Endothelial cell of umbilical vein (primary cell): Measurements from ENCODE around the gene CCDC146. TPM values are rescaled to one million over a fixed set of nuclear protein-coding genes. Genes with fewer than 3 reads are reported as not detected.

Experiments used
- BruUV-seq: library from RNA; stranded (reverse); fragments of 400-500 nt; replicated peaks from 2 replicates; lab custom pipeline; 2021; lab: Mats Ljungman, UMichigan
- CTCF ChIA-PET: fragments of 300-600, 350-600 bp; sonication (Branson Sonifier 250); formaldehyde crosslinking; loops from one replicate; lab custom pipeline; 2021; ENCODE audit warnings: antibody characterized with exemption, inconsistent platforms; lab: Charles Lee
- POLR2A ChIA-PET: fragments of 300-600, 350-600 bp; sonication (Branson Sonifier 250); formaldehyde crosslinking; loops from one replicate; lab custom pipeline; 2021; ENCODE audit warnings: antibody characterized with exemption, inconsistent platforms; lab: Charles Lee
- DNase-seq: peaks from one replicate; pipeline ENCODE4 v3.0.0-alpha.2; 2011; ENCODE audit warnings: low read depth, low spot score
- FAIRE-seq: peaks from 2 replicates; lab custom pipeline; 2011; peaks lifted over from hg19 to GRCh38; lab: Jason Lieb, UNC
- H2AFZ ChIP-seq: 2 replicates; pipeline ENCODE4 v1.6.0; 2012; ENCODE audit warnings: low read depth, low read length, control low read depth, inconsistent platforms
- H3K27ac ChIP-seq: 2 replicates; pipeline ENCODE4 v1.5.1; 2011; ENCODE audit warnings: low read depth, mild to moderate bottlenecking, control low read depth, low read length, moderate library complexity; ENCODE audit not compliant: insufficient read depth
- H3K27me3 ChIP-seq, 2 experiments: 2 replicates each; pipeline versions ENCODE4 v1.6.0 to v1.6.1; 2011; ENCODE audit warnings: low read length in 2 of 2, mixed read lengths in 1 of 2; ENCODE audit not compliant: control insufficient read depth in 2 of 2, insufficient read depth in 2 of 2
- H3K36me3 ChIP-seq, 2 experiments: 2 replicates in 1 of 2; 3 replicates in 1 of 2; pipeline ENCODE4 v1.5.1; 2011; ENCODE audit warnings: low read length in 2 of 2, mild to moderate bottlenecking in 1 of 2, moderate library complexity in 1 of 2; ENCODE audit not compliant: control insufficient read depth in 2 of 2, insufficient read depth in 2 of 2; ENCODE audit errors: extremely low read depth in 1 of 2
- H3K4me1 ChIP-seq: 3 replicates; pipeline ENCODE4 v1.5.1; 2011; ENCODE audit warnings: mild to moderate bottlenecking, low read length; ENCODE audit not compliant: control insufficient read depth, insufficient read depth; ENCODE audit errors: extremely low read depth
- H3K4me2 ChIP-seq: 2 replicates; pipeline ENCODE4 v1.6.1; 2011; ENCODE audit warnings: low read length, control low read depth, mixed read lengths; ENCODE audit not compliant: insufficient read depth
- H3K4me3 ChIP-seq, 3 experiments: fragments of 200-600 bp in 1 of 3; sonication (generic), shearing (Covaris generic) in 1 of 3; replicated peaks in 1 of 3; 2 replicates each; pipeline ENCODE4 v1.5.1; 2011 to 2016; ENCODE audit warnings: control low read depth in 3 of 3, low read length in 3 of 3, mild to moderate bottlenecking in 2 of 3, inconsistent platforms in 1 of 3, low read depth in 1 of 3, moderate library complexity in 1 of 3; ENCODE audit not compliant: insufficient read depth in 1 of 3
- H3K79me2 ChIP-seq: 2 replicates; pipeline ENCODE4 v1.6.0; 2012; ENCODE audit warnings: low read length, inconsistent platforms; ENCODE audit not compliant: control insufficient read depth, insufficient read depth
- H3K9ac ChIP-seq: replicated peaks from 2 replicates; pipeline ENCODE3; 2011; ENCODE audit warnings: low read length, control low read depth; ENCODE audit not compliant: insufficient read depth; ENCODE audit errors: extremely low read depth
- H3K9me1 ChIP-seq: replicated peaks from 3 replicates; pipeline ENCODE4 v1.6.0; 2011; ENCODE audit warnings: mild to moderate bottlenecking, low read length; ENCODE audit not compliant: control insufficient read depth, insufficient read depth; ENCODE audit errors: extremely low read depth
- H3K9me3 ChIP-seq: replicated peaks from 2 replicates; pipeline ENCODE4 v1.5.1; 2012; ENCODE audit warnings: low read length, inconsistent platforms; ENCODE audit not compliant: control insufficient read depth, insufficient read depth
- H4K20me1 ChIP-seq: replicated peaks from 2 replicates; pipeline ENCODE3; 2011; ENCODE audit warnings: mild to moderate bottlenecking, low read length; ENCODE audit not compliant: control insufficient read depth, insufficient read depth; ENCODE audit errors: extremely low read depth
- EZH2 ChIP-seq: IDR thresholded peaks from 2 replicates; pipeline ENCODE4 v1.6.1; 2012; ENCODE audit warnings: borderline replicate concordance, low read depth, mild to moderate bottlenecking, moderate library complexity, low read length, inconsistent platforms; ENCODE audit not compliant: severe bottlenecking
- FOS ChIP-seq: IDR thresholded peaks from 2 replicates; pipeline ENCODE4 v1.6.1; 2011; ENCODE audit warnings: mild to moderate bottlenecking, low read length, moderate library complexity, borderline replicate concordance; ENCODE audit not compliant: insufficient read depth
- GATA2 ChIP-seq: IDR thresholded peaks from 2 replicates; pipeline ENCODE4 v1.7.0; 2011; ENCODE audit warnings: low read depth, mild to moderate bottlenecking, moderate library complexity, mixed read lengths, low read length; ENCODE audit not compliant: insufficient read length, insufficient read depth
- JUN ChIP-seq: IDR thresholded peaks from 2 replicates; pipeline ENCODE4 v1.6.1; 2011; ENCODE audit warnings: borderline replicate concordance, low read depth; ENCODE audit not compliant: insufficient read length, insufficient read depth
- MYC ChIP-seq: IDR thresholded peaks from one replicate; pipeline ENCODE4 v1.6.1; 2011; ENCODE audit warnings: mild to moderate bottlenecking, low read depth, low read length
- POLR2A ChIP-seq: IDR thresholded peaks from 2 replicates; pipeline ENCODE4 v1.6.1; 2012; ENCODE audit warnings: low read depth, mild to moderate bottlenecking, control low read depth, low read length
- POLR2AphosphoS5 ChIP-seq: IDR thresholded peaks from 2 replicates; pipeline ENCODE4 v1.6.1; 2012; ENCODE audit warnings: low read depth, mild to moderate bottlenecking, control low read depth, low read length, moderate library complexity; ENCODE audit not compliant: insufficient read depth
- dilution Hi-C: fragments of 300-500 bp; cut with MboI; formaldehyde crosslinking; loops from one replicate; pipeline ENCODE4 v1.15.0; 2019; ENCODE audit warnings: low sequenced_read_pairs; ENCODE audit not compliant: extremely low pct_ligation_motif_present
- intact Hi-C: fragments of 100-400 bp; cut with micrococcal nuclease; formaldehyde crosslinking; loops from one replicate; pipeline ENCODE4 v1.10.0; 2022
- polyA plus RNA-seq, 4 experiments: library from polyadenylated mRNA; depleted of rRNA in 3 of 4; stranded (reverse) in 3 of 4; unstranded in 1 of 4; fragments of >200 nt; gene quantifications; 2 replicates each; pipeline versions ENCODE4 v1.2.1 to v1.2.3, GENCODE V29; 2011 to 2012; ENCODE audit warnings: missing spikeins in 1 of 4
- total RNA-seq: library from RNA; stranded (reverse); gene quantifications from 2 replicates; pipeline ENCODE4 v1.2.3, GENCODE V29; 2021
- TF ChIP-seq, protein P1 (sequence below): IDR thresholded peaks from 2 replicates; pipeline ENCODE4 v1.6.1; 2011; ENCODE audit not compliant: insufficient read depth, insufficient read length
- TF ChIP-seq, protein P2 (sequence below), 2 donors: IDR thresholded peaks; 1 replicate in 1 of 2; 2 replicates in 1 of 2; pipeline ENCODE4 v1.5.1; 2011; ENCODE audit warnings: low read length in 2 of 2, mild to moderate bottlenecking in 2 of 2, moderate library complexity in 2 of 2, control low read depth in 1 of 2, inconsistent platforms in 1 of 2, low read depth in 1 of 2; ENCODE audit not compliant: insufficient read depth in 1 of 2; ENCODE audit errors: extremely low read depth in 1 of 2

The CCDC146 gene
- total and polyA plus RNA-seq, 2 donors (not counting 3 experiments of a cell fraction or from before 2014, with no cell fraction given): 0.65 to 2.2 TPM

DNA sequence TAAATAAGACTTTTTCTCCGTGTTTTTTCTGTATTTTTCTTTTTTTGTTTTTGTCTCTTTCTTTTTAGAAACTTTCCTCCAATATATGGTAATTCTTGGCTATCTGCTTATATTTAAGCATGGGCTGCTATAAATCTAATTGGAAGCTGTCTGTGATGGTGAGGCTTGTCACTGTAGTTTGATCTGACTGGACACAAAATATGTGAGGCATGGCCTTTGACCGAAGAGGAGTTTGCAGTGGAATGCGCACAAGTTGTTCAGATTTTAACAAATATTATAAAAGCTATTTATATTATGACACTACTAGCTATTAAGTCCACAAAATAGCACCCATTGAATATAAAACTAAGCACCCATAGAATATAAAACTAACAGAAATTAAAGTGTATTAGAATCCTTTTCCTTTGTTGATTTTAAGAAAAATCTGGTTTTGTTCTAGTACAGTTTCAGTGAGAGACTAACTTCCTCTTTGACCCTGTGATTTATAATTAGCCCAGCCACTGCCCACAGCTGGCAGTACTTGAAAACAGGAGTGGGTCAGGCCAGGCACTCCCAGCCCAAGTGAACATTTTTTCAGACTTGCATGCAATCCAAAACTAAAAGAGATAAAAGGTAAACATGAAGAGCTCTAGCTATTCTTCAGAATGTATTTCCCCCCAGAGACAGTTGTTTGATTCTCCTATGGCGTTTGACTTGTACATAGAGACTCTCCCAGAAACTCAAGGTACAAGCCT is 147.1 kb downstream of the CCDC146 start:
- intact Hi-C loops (no loop called here), dilution Hi-C loops (no loop called here)
- Histone ChIP-seq H3K4me3 (no peak overlapping the region), H3K9me1 (no peaks in the 10 kb centered on the region), H3K36me3 (no peaks in the 10 kb centered on the region), H3K79me2 (no peaks in the 10 kb centered on the region), H3K4me1 (peaks cover 5% of the 10 kb centered on the region), H2AFZ (no peak overlapping the region), H3K27ac (no peak overlapping the region), H4K20me1 (no peaks in the 10 kb centered on the region), H3K9ac (no peak overlapping the region), H3K4me2 (no peak overlapping the region), H3K9me3 (no peaks in the 10 kb centered on the region), H3K27me3 (no peaks in the 10 kb centered on the region)
- TF ChIP-seq GATA2 (no peak), POLR2AphosphoS5 (no peak), JUN (no peak)
- TF ChIP-seq, protein P1, sequence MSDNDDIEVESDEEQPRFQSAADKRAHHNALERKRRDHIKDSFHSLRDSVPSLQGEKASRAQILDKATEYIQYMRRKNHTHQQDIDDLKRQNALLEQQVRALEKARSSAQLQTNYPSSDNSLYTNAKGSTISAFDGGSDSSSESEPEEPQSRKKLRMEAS: no peak
- ChIA-PET CTCF (interaction anchor here (1.0 kb wide), 1 partner anchor 22 kb away, joined by 5 read pairs; no protein-coding TSS in a partner anchor), POLR2A (no interaction called here)
- DNase-seq: no peak
- no peak for FAIRE-seq
- BruUV-seq: no TSS peak

DNA sequence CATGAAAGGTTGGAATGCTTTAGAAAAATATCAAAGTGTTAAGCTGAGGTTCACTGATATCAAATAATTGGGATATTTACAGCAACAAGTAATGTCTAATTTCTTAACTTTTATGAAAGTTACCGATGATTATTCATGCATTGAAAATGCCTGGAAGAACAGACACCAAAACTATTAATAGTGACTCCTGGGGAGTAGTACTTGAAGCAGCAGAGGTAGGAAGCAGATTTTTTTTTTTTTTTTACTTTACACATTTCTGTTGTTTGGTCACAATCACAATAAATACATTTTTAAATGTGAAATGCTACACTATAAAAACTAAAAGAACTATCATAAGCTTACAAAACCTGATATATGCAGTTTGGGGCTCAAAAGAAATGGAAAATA is 147.7 kb downstream of the CCDC146 start:
- Histone ChIP-seq H3K4me2 (no peak overlapping the region), H3K27me3 (no peaks in the 10 kb centered on the region), H3K79me2 (no peaks in the 10 kb centered on the region), H3K4me1 (peaks cover 5% of the 10 kb centered on the region), H3K9me1 (no peaks in the 10 kb centered on the region), H4K20me1 (no peaks in the 10 kb centered on the region), H3K36me3 (no peaks in the 10 kb centered on the region), H3K27ac (no peak overlapping the region), H2AFZ (no peak overlapping the region), H3K9ac (no peak overlapping the region), H3K4me3 (no peak overlapping the region), H3K9me3 (no peaks in the 10 kb centered on the region)
- CTCF ChIA-PET: interaction anchor here (0.8 to 1.0 kb wide), 3 partner anchors 23 to 62 kb away, joined by 5 to 7 read pairs (median 5); no protein-coding TSS in a partner anchor
- no TSS peak for BruUV-seq
- TF ChIP-seq MYC (no peak), JUN (no peak), EZH2 (no peak), POLR2A (no peak), FOS (no peak), POLR2AphosphoS5 (no peak), GATA2 (no peak)
- TF ChIP-seq, protein P1: no peak
- TF ChIP-seq, protein P2, sequence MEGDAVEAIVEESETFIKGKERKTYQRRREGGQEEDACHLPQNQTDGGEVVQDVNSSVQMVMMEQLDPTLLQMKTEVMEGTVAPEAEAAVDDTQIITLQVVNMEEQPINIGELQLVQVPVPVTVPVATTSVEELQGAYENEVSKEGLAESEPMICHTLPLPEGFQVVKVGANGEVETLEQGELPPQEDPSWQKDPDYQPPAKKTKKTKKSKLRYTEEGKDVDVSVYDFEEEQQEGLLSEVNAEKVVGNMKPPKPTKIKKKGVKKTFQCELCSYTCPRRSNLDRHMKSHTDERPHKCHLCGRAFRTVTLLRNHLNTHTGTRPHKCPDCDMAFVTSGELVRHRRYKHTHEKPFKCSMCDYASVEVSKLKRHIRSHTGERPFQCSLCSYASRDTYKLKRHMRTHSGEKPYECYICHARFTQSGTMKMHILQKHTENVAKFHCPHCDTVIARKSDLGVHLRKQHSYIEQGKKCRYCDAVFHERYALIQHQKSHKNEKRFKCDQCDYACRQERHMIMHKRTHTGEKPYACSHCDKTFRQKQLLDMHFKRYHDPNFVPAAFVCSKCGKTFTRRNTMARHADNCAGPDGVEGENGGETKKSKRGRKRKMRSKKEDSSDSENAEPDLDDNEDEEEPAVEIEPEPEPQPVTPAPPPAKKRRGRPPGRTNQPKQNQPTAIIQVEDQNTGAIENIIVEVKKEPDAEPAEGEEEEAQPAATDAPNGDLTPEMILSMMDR (IDR thresholded peaks at IDR 0.05; ENCODE audit: extremely low read depth in 1 of 2, insufficient read depth in 1 of 2, low read depth in 1 of 2, low read length in 2 of 2): no peak
- intact Hi-C loops (no loop called here), dilution Hi-C loops (no loop called here)
- POLR2A ChIA-PET: no interaction called here
- DNase-seq (no peak), FAIRE-seq (no peak)
